ENCODE measurements around the gene ARHGEF1.
"Not testable (repeated sequence)": the region's sequence is repeated elsewhere in the genome, so short reads cannot be mapped to it uniquely, and the experiment has no call there.

Gene ARHGEF1

GRCh38 chr19:41906271-41906670 is 23.3 kb downstream of the ARHGEF1 start:
- DNase-seq, result no peak

DNA sequence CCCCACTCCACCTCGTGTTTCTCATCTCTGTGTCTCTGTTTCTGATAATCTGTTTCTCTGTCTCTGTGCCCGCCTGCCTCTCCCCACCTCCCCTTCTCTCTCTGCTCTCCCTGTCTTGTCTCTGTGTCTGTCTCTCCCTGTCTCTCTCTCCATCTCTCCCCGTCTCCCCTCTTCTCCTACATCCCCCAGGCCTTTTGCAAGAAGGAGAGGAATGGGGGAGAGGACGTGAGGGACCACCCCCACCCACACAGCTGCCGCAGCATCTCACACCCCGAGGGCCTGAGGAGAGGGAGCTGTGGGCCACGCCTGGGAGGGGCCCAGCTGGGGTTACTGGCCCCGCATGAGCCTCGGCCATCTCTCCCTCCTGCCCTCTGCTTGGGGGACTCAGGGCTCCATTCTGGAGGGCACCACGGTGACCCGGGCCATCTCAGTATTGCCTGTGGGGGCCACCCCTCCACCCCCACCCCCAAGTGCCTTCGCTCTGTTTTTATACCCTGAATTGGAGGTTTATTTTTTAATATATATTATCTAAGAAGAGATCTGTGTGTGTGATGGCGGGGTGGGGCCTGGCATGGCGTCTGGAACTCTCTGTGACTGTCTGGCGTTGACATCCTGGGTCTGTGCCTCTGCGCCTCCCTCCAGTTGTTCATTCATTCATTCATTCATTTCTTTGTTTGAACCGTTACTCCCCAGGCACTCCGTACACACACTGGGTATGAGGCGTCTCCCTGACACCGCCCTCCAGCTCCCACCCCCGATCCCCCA is 24.1 kb downstream of the ARHGEF1 start:
- no peak for DNase-seq

DNA sequence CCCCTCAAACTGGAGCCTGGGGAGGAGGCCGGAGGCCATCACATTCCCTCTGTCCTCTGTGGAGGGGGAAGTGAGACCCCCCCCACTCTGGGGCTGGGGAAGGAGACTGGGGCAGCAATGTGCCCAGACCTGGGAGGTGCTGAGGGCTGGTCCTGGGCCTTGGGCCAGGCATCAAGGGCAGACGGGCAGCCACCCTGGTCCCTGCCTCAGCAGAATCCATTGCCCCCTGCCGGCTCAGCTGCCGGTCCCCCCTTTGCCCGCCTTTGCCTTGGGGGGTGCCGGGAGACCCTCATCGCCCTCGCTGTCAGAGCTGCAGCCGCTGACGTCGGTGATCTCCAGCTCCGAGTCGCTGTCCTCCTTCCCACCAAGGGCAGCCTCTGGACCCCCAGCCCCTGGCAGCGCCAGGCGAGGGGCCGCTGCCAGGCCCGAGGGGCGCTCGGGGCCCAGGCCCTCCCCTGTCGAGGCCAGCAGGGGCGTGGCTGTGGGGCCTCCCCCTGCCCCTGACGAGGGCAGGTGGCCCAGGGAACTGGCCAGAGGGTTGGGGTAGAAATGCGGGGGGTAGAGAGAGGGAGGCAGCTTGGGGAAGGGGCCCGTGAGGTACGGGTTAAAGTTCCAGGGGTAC is 25.1 kb downstream of the ARHGEF1 start:
- no peak for DNase-seq

GRCh38 chr19:41908724-41909464 is 25.9 kb downstream of the ARHGEF1 start:
- DNase-seq, result no peak

GRCh38 chr19:41909706-41910105 is 26.7 kb downstream of the ARHGEF1 start:
- no peak for DNase-seq

DNA sequence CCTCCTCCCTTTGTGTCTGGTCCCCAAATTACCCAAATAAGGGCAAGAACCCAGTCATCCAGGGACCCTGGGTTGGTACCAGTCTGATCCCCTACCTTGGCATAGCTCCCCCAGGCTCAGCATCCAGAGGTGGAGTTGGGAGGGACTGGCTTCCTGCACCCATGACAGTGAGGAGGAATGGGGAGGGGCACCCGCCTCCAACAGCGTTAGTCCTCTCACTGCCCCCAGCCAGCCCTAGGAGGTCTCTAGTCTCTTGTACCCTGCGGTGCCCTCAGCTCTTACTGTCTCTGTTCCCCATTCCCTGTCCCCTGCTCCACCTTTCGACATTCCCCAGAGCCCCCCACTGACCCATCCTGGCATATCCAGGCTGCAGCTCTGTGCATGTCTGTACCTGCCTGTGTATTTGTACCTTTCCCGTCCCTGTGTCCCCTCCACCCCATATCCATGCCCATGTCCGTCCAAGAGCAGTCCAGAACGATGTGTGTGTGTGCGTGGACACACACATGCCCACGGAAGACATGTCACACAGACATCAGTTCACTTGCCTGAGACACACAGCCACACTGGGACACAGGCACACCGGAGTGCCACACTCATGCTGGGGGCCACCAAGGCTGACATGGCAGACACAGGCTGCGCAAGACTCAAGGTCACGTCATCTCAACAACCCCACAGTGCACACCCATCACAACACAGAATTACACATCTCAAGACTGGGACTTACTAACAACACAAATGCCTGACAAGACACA is 27.4 kb downstream of the ARHGEF1 start:
- no peak for DNase-seq

DNA sequence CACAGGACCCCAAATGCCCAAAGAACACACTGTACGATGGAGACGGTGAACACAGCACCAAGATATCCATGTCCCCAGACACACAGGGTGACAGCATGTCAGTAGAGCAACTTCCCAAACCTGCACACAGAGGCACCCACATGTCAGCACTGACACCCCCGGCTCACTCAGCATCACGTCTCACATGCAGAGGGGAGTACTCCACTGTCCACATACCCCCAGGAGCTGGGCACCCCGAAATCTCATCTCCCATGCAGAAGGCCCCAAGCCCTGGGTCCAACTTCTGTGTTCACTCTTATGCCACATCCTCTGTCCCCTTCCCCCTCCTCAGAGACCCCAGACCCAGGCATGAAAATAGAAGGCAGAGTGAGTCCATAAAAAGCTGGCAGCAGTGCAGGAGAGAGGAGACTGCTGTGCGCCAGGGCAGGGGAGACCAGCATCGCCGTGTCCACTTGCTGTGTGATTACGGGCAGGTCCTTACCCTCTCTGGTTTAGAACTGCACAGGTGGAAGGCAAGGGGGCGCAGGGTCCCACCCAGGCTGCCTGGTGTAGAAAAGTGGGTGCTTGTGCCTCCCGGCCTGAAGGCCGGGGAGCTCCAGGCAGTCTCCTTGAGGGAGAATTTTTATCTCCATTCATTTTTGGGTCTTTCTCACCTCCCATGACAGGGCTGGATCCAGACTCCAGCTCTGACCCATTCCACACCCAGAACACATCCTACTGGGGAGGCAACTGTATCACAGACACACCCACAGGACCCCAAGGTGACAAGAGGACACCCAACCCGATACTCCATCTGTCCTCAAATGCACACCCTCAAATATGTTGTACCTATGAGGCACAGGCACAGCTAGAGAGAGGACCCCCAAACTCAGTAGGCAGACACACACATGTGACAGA is 28.3 kb downstream of the ARHGEF1 start:
- DNase-seq, result no peak

- DNase-seq, result no peak
These were observed 29.1 kb downstream of the ARHGEF1 start for GRCh38 chr19:41911889-41912731.

DNA sequence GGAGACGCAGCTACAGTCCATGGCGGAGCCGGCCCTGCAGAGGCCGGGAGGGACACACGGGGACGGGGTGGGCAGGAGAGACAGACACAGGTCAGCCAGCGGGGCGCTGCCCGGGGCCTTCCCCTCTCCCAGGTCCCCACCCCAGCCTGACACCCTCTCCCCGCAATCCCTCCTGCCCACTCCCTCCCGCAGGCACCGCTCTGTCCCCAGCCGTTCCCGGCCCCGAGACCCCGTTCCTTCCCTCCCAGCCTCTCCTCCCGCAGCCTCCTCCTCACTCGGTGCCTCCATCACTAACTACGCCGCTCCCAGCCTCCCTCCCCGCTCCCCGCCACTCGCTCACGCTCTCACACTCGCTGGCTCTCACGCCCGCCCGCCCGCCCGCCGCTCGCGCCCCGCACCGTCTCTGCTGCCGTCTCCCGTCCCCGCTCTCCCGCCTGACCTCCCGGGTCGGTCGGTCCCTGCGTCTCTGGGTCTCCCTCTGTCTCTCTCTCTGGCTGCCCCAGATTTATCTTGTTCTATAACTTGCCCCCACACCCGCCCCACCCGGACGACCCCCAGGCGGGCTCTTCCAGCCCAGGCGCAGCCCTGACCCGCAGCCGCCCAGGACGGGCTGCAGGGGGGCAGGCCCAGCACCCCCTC is 30.0 kb downstream of the ARHGEF1 start:
- no peak for DNase-seq

DNA sequence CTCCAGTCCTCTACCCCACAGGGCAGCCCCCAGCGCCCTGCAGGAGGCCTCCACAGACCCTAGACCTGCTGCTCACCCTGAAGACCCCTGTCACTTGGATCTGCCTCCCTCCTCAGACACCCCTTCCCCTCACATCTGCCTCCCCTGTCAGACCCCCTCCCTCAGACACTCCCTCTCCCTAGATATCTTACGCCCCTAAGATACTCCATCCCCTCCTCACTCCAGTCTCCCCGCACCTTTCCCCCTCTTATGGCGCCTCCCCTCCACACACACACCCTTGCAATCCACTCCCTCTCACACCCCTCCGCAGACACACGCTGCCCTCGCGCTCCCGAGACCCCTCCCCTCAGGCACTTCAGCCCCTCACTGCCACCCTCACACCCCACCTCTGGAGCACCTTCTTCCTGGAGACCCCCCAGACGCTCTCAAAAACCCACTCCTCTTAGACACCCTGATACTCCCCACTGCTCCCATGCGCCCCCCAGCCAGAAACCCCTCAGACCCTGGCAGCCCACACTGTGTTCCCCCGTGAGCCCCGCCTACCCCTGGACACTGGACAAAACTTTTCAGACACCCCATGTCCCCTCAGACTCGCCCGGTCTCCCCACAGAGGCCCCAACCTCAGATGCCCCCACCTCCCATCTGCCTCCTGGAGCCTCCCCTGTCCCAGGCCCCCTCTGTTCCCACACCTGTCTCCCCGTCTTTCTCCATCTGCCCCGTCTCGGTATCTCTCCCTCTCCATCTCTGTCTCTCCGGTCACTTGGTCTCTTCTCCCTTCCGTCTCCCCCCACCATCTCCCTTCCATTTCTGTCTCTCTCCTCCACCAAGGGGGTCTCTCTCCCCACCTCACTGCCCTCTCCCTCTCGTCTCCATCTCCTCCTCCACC is 30.8 kb downstream of the ARHGEF1 start:
- no peak for DNase-seq

GRCh38 chr19:41914424-41914834 is 31.4 kb downstream of the ARHGEF1 start:
- not testable (repeated sequence) for DNase-seq

DNA sequence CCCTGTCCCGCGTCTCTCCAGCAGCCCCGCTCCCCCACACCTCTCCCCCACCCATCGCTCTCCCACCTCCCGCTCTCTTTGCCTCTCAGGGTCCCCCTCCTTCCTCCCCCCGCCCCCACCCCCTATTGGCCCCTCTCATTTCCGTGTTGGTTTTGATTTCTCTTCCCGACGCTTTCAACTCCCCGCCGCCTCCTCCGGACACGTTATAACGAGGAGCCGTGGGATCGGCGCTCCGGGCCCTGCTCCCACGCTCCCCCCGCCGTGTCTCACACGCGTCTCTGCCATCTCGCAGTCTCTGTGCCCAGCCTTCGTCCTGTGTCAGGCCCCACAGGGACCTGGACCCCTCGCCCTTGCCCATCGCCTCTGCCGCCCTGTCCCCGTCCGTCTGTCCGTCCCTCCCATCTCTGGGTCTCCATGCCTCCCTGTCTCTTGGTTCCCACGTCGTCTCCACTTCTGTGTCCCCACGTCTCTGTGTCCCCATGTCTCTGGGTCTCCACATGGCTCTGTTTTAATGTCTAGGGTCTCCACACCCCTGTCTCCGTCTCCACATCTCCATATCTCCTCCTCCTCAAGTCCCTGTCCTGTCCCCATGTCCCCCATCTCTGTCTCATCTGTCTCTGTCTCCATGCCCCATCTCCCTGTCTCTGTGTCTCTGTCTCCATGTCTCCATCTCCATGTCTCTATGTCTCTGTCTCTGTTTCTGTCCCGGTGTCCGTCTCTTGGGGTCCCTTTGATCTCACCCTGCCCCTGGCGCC is 32.2 kb downstream of the ARHGEF1 start:
- no peak for DNase-seq

DNA sequence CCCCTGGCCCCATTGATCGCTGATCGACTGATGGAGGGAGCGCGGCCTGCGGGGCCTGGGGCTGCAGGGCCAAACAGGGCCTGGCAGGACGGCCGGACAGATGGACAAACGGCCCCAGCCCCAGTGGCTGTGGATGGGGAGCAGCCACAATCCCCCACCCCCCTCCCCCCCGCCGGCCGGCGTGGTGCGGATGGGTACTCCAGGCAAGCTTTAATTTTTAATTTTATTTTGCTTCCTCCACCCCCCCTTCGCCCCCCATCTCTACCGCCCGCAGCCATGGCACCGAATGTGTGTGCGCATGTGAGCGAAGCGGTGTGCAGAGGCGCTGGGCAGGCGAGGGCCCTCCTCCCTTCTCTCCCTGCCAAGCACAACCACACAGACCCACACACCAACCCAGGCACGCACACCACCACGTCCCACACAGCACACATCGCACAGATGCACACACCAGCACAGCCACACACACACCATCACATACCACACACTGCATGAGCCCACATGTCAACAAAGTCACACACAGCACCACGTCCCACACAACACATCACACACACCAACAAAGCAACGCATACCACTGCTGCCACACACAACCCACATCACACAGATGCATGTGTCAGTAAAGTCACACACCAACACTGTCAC is 32.9 kb downstream of the ARHGEF1 start:
- no peak for DNase-seq

DNA sequence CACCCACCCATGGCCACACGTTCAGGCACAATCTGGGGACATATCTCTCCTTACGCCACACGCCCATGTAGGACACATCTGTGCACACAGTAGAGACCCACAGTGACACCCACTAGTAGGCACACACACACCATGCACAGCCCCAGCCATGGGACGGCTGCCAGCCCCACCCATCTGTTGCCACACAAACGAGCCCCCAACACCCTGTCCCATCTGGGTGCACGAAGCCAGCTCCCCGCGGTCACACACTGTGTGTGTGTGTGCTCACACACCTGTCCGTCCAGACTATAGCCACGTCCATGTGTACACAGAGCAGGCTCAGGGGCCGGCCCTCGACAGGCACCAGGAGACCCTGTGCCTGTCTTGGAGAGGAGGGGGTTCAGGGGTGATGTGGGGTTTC is 34.7 kb downstream of the ARHGEF1 start:
- DNase-seq, result no peak

- no peak for DNase-seq
These were observed 35.1 kb downstream of the ARHGEF1 start for GRCh38 chr19:41918095-41918494.

DNA sequence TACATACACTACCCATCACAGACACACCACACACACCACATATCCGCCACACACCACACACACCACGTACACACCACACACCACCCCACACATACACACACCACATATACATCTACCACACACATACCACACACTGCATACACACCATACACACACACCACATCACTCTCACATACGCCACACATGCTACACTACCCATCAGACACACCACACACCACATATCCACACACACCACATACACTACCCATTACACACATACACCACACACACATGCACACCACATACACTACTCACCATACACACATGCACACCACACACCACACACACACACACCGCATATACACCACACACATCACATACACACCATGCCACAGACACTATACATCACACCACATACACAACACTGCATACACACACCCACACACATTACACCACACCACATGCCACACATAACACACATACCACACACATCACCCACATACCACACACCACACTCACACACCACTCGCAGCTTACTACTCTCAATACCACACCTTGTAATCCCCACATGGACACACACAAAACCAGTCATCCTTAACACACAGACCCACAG is 35.8 kb downstream of the ARHGEF1 start:
- no peak for DNase-seq

DNA sequence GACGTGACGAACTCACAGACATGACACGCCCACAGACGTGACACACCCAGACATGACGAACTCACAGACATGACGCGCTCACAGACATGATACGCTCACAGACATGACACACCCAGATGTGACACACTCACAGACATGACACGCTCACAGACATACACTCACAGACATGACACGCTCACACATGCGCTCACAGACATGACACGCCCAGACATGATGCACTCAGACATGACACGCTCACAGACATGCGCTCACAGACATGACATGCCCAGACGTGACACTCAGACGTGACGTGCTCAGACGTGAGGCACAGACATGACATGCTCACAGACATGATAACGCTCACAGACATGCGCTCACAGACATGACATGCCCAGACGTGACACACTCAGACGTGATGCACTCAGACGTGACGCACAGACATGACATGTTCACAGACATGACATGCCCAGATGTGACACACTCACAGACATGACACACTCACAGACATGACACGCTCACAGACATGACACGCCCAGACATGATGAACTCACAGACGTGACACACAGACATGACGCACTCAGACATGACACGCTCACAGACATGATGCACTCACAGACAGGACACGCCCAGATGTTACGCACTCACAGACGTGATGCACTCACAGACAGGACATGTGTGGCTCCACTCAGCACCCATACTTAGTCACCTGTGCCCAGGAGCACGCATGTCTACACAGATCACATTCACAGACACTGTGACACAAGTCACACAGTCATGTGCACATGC is 37.1 kb downstream of the ARHGEF1 start:
- DNase-seq, result no peak
